H1 (cell line): ENCODE data around the gene OR1E2. TPM values are rescaled to one million over a fixed set of nuclear protein-coding genes. Genes with fewer than 3 reads are reported as not detected.
"Not testable (repeated sequence)": the region's sequence is repeated elsewhere in the genome, so short reads cannot be mapped to it uniquely, and the experiment has no call there.

Experiments
- CTCF ChIA-PET: fragments of 300-600 bp; sonication (Branson Sonifier 250); formaldehyde crosslinking; loops from one replicate; lab custom pipeline; 2021; ENCODE audit not compliant: partially characterized antibody; lab: Charles Lee
- POLR2A ChIA-PET: fragments of 300-600 bp; sonication (Branson Sonifier 250); formaldehyde crosslinking; loops from one replicate; lab custom pipeline; 2021; ENCODE audit warnings: inconsistent platforms; ENCODE audit not compliant: partially characterized antibody; lab: Charles Lee
- DNase-seq, 2 experiments: peaks; one replicate each; pipeline versions ENCODE4 v3.0.0 to v3.0.0-alpha.2; 2010 to 2022; ENCODE audit warnings: low spot score in 2 of 2, low read depth in 1 of 2, mixed read lengths in 1 of 2
- FAIRE-seq: peaks from 2 replicates; lab custom pipeline; 2011; peaks lifted over from hg19 to GRCh38; lab: Jason Lieb, UNC
- H2AFZ ChIP-seq: 2 replicates; pipeline ENCODE4 v1.8.1; 2012; ENCODE audit warnings: low read length, inconsistent platforms
- H2AK5ac ChIP-seq: 2 replicates; pipeline ENCODE4 v1.6.1; 2013; ENCODE audit warnings: low read depth, low read length
- H2BK120ac ChIP-seq: replicated peaks from 2 replicates; pipeline ENCODE3; 2013; ENCODE audit warnings: low read depth, low read length, inconsistent platforms
- H2BK12ac ChIP-seq: 2 replicates; pipeline ENCODE4 v1.6.1; 2013; ENCODE audit warnings: low read depth, low read length
- H2BK15ac ChIP-seq: 2 replicates; pipeline ENCODE4 v1.6.1; 2013; ENCODE audit warnings: low read length
- H2BK20ac ChIP-seq: 2 replicates; pipeline ENCODE4 v1.6.1; 2013; ENCODE audit warnings: low read length
- H2BK5ac ChIP-seq: 2 replicates; pipeline ENCODE4 v1.6.1; 2013; ENCODE audit warnings: low read depth, low read length
- H3K14ac ChIP-seq: 2 replicates; pipeline ENCODE4 v1.6.1; 2013; ENCODE audit warnings: inconsistent platforms; ENCODE audit not compliant: insufficient read length
- H3K18ac ChIP-seq: 2 replicates; pipeline ENCODE4 v1.6.1; 2013; ENCODE audit warnings: low read length; ENCODE audit errors: extremely low read depth
- H3K23ac ChIP-seq: 2 replicates; pipeline ENCODE4 v1.6.1; 2013; ENCODE audit warnings: inconsistent platforms; ENCODE audit not compliant: insufficient read length
- H3K23me2 ChIP-seq: 2 replicates; pipeline ENCODE4 v1.6.1; 2013; ENCODE audit warnings: low read depth, low read length
- H3K27ac ChIP-seq: 2 replicates; pipeline ENCODE4 v1.6.1; 2011; ENCODE audit warnings: low read depth, low read length, inconsistent platforms
- H3K27me3 ChIP-seq, 4 experiments: replicated peaks in 1 of 4; 1 replicate in 1 of 4; 2 replicates in 3 of 4; pipeline versions ENCODE4 v1.6.1 to v1.8.1; 2011 to 2013; ENCODE audit warnings: low read length in 3 of 4, mild to moderate bottlenecking in 3 of 4, inconsistent platforms in 2 of 4, mixed read lengths in 2 of 4, moderate library complexity in 1 of 4; ENCODE audit not compliant: control insufficient read depth in 3 of 4, insufficient read depth in 3 of 4; ENCODE audit errors: extremely low read depth in 1 of 4
- H3K36me3 ChIP-seq, 4 experiments: 2 replicates each; pipeline versions ENCODE4 v1.6.1 to v1.8.1; 2011 to 2013; ENCODE audit warnings: mild to moderate bottlenecking in 4 of 4, low read length in 3 of 4, moderate library complexity in 2 of 4, control low read depth in 1 of 4, inconsistent platforms in 1 of 4; ENCODE audit not compliant: insufficient read depth in 4 of 4, control insufficient read depth in 2 of 4
- H3K4ac ChIP-seq: replicated peaks from 2 replicates; pipeline ENCODE3; 2013; ENCODE audit warnings: low read length, low read depth, mixed read lengths, inconsistent platforms; ENCODE audit not compliant: insufficient read length
- H3K4me1 ChIP-seq, 4 experiments: replicated peaks in 1 of 4; 1 replicate in 1 of 4; 2 replicates in 3 of 4; pipeline versions ENCODE4 v1.6.1 to v1.8.1; 2011 to 2013; ENCODE audit warnings: low read length in 3 of 4, inconsistent platforms in 2 of 4, mixed read lengths in 1 of 4; ENCODE audit not compliant: insufficient read depth in 4 of 4, control insufficient read depth in 3 of 4
- H3K4me2 ChIP-seq, 2 experiments: 2 replicates each; pipeline versions ENCODE4 v1.6.1 to v1.8.1; 2011 to 2013; ENCODE audit warnings: low read depth in 2 of 2, low read length in 2 of 2, control low read depth in 1 of 2, inconsistent platforms in 1 of 2, mild to moderate bottlenecking in 1 of 2; ENCODE audit not compliant: insufficient read depth in 1 of 2
- H3K4me3 ChIP-seq, 4 experiments: fragments of 200-600, 300-600 bp in 1 of 4; sonication (generic), shearing (Covaris generic), sonication (Bioruptor Twin) in 1 of 4; 2 replicates each; pipeline versions ENCODE4 v1.5.1 to v1.8.1; 2011 to 2016; ENCODE audit warnings: low read length in 4 of 4, low read depth in 3 of 4, control low read depth in 2 of 4, inconsistent platforms in 2 of 4, mild to moderate bottlenecking in 2 of 4, mixed read lengths in 1 of 4, moderate library complexity in 1 of 4; ENCODE audit not compliant: insufficient read depth in 2 of 4; ENCODE audit errors: extremely low read depth in 1 of 4
- H3K56ac ChIP-seq: replicated peaks from 2 replicates; pipeline ENCODE3; 2013; ENCODE audit warnings: low read depth, mild to moderate bottlenecking, mixed read lengths, low read length, inconsistent platforms; ENCODE audit not compliant: insufficient read length
- H3K79me1 ChIP-seq: 2 replicates; pipeline ENCODE4 v1.6.1; 2013; ENCODE audit warnings: low read depth, low read length, control low read depth
- H3K79me2 ChIP-seq, 2 experiments: 2 replicates each; pipeline versions ENCODE4 v1.6.1 to v1.8.1; 2012 to 2013; ENCODE audit warnings: low read length in 2 of 2, mild to moderate bottlenecking in 2 of 2, inconsistent platforms in 1 of 2; ENCODE audit not compliant: insufficient read depth in 2 of 2, control insufficient read depth in 1 of 2
- H3K9ac ChIP-seq, 4 experiments: replicated peaks in 1 of 4; 1 replicate in 1 of 4; 2 replicates in 3 of 4; pipeline versions ENCODE4 v1.6.1 to v1.8.1; 2011 to 2013; ENCODE audit warnings: low read depth in 3 of 4, low read length in 3 of 4, control low read depth in 2 of 4, mild to moderate bottlenecking in 2 of 4, moderate library complexity in 2 of 4, inconsistent platforms in 1 of 4; ENCODE audit errors: extremely low read depth in 1 of 4
- H3K9me3 ChIP-seq, 2 experiments: 2 replicates each; pipeline versions ENCODE4 v1.6.1 to v1.8.1; 2012 to 2013; ENCODE audit warnings: mild to moderate bottlenecking in 2 of 2, moderate library complexity in 2 of 2, control low read depth in 1 of 2, inconsistent platforms in 1 of 2, low read depth in 1 of 2, low read length in 1 of 2, mixed read lengths in 1 of 2; ENCODE audit not compliant: insufficient read depth in 2 of 2
- H4K20me1 ChIP-seq, 2 experiments: replicated peaks in 1 of 2; 2 replicates each; pipeline versions ENCODE3 to v1.8.1; 2011 to 2013; ENCODE audit warnings: inconsistent platforms in 2 of 2, low read length in 2 of 2, mild to moderate bottlenecking in 1 of 2; ENCODE audit not compliant: insufficient read depth in 2 of 2, control insufficient read depth in 1 of 2
- H4K5ac ChIP-seq: 2 replicates; pipeline ENCODE4 v1.6.1; 2013; ENCODE audit warnings: low read length, low read depth, mixed read lengths, inconsistent platforms; ENCODE audit not compliant: insufficient read length
- H4K8ac ChIP-seq: 2 replicates; pipeline ENCODE4 v1.8.0; 2013; ENCODE audit warnings: mild to moderate bottlenecking, moderate library complexity, low read length, inconsistent platforms; ENCODE audit not compliant: insufficient read depth; ENCODE audit errors: extremely low read depth
- H4K91ac ChIP-seq: replicated peaks from 2 replicates; pipeline ENCODE3; 2013; ENCODE audit warnings: low read length, mixed read lengths, inconsistent platforms; ENCODE audit not compliant: insufficient read length
- YY1 ChIP-seq: IDR thresholded peaks from 2 replicates; pipeline ENCODE4 v1.6.1; 2011; ENCODE audit warnings: low read depth, mild to moderate bottlenecking, low read length
- WGBS, 2 experiments: shearing (Covaris generic) in 1 of 2; methylation state at CpG; one replicate each; pipeline versions ENCODE4 v1.1.6 to v1.1.7; 2013 to 2015; ENCODE audit warnings: low lambda C conversion rate in 2 of 2, mixed read lengths in 2 of 2, inconsistent platforms in 1 of 2, low coverage in 1 of 2, missing lambda C conversion rate in 1 of 2; ENCODE audit not compliant: insufficient replicate concordance in 2 of 2, insufficient coverage in 1 of 2, insufficient read length in 1 of 2; ENCODE audit errors: extremely low coverage in 1 of 2, missing lambda C conversion rate in 1 of 2; 5-methylcytosine and 5-hydroxymethylcytosine counted together
- polyA plus RNA-seq, 7 experiments: library from polyadenylated mRNA; depleted of rRNA in 3 of 7; stranded (reverse) in 5 of 7; unstranded in 2 of 7; fragments of >200 nt in 5 of 7; fragments of 200-250 nt in 2 of 7; gene quantifications; 1 replicate in 5 of 7; 2 replicates in 1 of 7; 4 replicates in 1 of 7; pipeline versions ENCODE4 v1.2.1 to v1.2.3, GENCODE V29; 2011 to 2013; ENCODE audit warnings: missing spikeins in 2 of 7, mixed read lengths in 2 of 7
- total RNA-seq: library from RNA; stranded (reverse); fragmentation: NEBNext Ultra II Directional; extraction: Animal tissue kit (Norgen Biotek cat#: 25700); gene quantifications from 2 replicates; pipeline ENCODE4 v1.2.1, GENCODE V29; 2021
- TF ChIP-seq, protein P1 (sequence below): IDR thresholded peaks from 2 replicates; pipeline ENCODE4 v1.6.1; 2012; ENCODE audit warnings: inconsistent platforms

OR1E2 gene
- total and polyA plus RNA-seq, 2 of the 8 experiments (the other 6 are each of a cell fraction or from before 2014, with no cell fraction given), result not detected

DNA sequence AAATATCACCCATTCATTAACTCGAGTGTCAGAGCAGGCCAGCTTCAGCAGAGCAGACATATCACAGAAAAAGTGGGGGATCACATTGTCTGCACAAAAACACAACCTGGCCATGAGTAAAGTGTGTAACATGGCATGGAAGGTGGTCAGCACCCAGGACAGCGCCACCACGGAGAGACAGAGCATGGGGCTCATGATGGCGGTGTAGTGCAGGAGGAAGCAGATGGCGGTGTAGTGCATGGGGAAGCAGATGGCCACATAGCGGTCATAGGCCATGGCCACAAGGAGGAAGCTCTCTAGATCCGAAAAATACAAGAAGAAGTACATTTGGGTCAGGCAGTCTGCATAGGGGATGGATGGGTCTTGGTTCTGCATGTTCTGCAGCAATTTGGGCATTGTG lies 426 bp downstream of the OR1E2 start:
- not testable (repeated sequence) for H3K4me2 ChIP-seq, H3K9ac ChIP-seq, H3K79me2 ChIP-seq, H2BK20ac ChIP-seq, H3K4me3 ChIP-seq, H2AK5ac ChIP-seq
- DNase-seq, result peak in 1 of 2 experiments; percentile 65
- TF ChIP-seq YY1, result peak; percentile 56; the same call in 1 of the 2 replicates
- TF ChIP-seq, protein P1, sequence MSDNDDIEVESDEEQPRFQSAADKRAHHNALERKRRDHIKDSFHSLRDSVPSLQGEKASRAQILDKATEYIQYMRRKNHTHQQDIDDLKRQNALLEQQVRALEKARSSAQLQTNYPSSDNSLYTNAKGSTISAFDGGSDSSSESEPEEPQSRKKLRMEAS, result 0 out of 2 replicates have a peak, but pooled peaks have one; percentile 24
- TF ChIP-seq, all 59 proteins: peak for 2; not testable (repeated sequence) for 57
- H3K79me1 ChIP-seq, H4K91ac ChIP-seq, H3K9me3 ChIP-seq, H3K4me1 ChIP-seq, POLR2A ChIA-PET, H3K23me2 ChIP-seq, H3K56ac ChIP-seq, H2BK120ac ChIP-seq, H4K5ac ChIP-seq, H3K27me3 ChIP-seq, H3K36me3 ChIP-seq, H2BK12ac ChIP-seq, H4K20me1 ChIP-seq, H2AFZ ChIP-seq, CTCF ChIA-PET, H3K23ac ChIP-seq, H3K14ac ChIP-seq, H2BK5ac ChIP-seq, H3K4ac ChIP-seq, H3K18ac ChIP-seq, H4K8ac ChIP-seq, H3K27ac ChIP-seq, H2BK15ac ChIP-seq: not testable (repeated sequence)
- WGBS, 2 experiments, result 78% methylated on average over 7 of the region's 7 CpGs; no CpG with 5 or more reads in 1 of the 2 experiments
- FAIRE-seq, result peak; percentile 82
